ENCODE measurements around the gene ERI3. TPM values are rescaled to one million over a fixed set of nuclear protein-coding genes. Genes with fewer than 3 reads are reported as not detected.

The ERI3 gene
- total RNA-seq, 1 donor from 2014 or later: 72.7 TPM

DNA sequence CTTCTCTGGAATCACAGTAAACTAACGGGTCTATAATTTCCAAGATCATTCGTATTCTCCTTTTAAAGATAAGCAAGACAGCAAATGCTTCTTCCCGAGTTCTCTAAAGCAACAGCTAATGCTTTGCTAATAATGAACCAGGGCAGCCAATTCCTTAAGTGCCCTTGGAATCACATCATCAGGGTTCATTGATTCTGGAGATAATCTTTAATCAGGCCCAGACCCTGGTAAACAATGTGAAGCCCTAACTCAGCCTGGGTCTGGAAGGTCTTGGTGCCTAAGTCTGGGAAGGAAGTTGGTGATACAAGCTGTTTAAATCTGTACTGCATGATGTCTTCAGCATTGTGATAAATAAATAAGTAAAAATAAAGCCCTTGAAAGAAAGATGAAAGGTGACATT, 18.4 kb downstream of the ERI3 start:
- Mint-ChIP-seq H3K9me3 (peaks cover 4% of the 10 kb centered on the region), H3K36me3 (peaks cover 76% of the 10 kb centered on the region), H3K27me3 (no peaks in the 10 kb centered on the region), H3K27ac (no peak overlapping the region), H3K4me3 (no peak overlapping the region), H3K4me1 (ENCODE audit: unreplicated experiment) (peaks cover 18% of the 10 kb centered on the region)
- DNase-seq (ENCODE audit: extremely low spot score, unreplicated experiment): no peak
- no peak for TF ChIP-seq CTCF (conservative IDR thresholded peaks at IDR 0.05)

DNA sequence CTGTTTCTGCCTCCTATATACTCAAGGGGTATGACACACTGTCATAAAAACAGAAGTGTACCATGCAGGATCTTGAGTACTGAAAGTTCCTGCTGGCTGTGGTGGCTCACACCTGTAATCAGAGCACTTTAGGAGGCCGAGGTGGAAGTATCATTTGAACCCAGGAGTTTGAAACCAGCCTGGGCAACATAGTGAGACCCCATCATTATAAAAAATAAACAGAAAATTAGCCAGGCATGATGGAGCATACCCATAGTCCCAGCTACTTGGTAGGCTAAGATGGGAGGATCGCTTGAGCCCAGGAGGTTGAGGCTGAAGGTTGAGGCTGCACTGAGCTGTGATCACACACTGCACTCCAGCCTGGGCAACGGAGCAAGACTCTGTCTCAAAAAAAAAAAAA, 20.1 kb downstream of the ERI3 start:
- TF ChIP-seq CTCF (conservative IDR thresholded peaks at IDR 0.05): no peak
- no peak overlapping the region for H3K27ac Mint-ChIP-seq
- H3K4me3 Mint-ChIP-seq: no peak overlapping the region
- H3K36me3 Mint-ChIP-seq: peaks cover 78% of the 10 kb centered on the region
- no peaks in the 10 kb centered on the region for H3K27me3 Mint-ChIP-seq
- no peak for DNase-seq (ENCODE audit: extremely low spot score, unreplicated experiment)
- peaks cover 4% of the 10 kb centered on the region for H3K9me3 Mint-ChIP-seq
- peaks cover 29% of the 10 kb centered on the region for H3K4me1 Mint-ChIP-seq (ENCODE audit: unreplicated experiment)

- Mint-ChIP-seq H3K36me3 (peaks cover 73% of the 10 kb centered on the region), H3K4me1 (ENCODE audit: unreplicated experiment) (peaks cover 40% of the 10 kb centered on the region), H3K9me3 (peaks cover 2% of the 10 kb centered on the region), H3K27me3 (no peaks in the 10 kb centered on the region), H3K4me3 (no peak overlapping the region), H3K27ac (peak overlapping the region; percentile 21)
- no peak for TF ChIP-seq CTCF (conservative IDR thresholded peaks at IDR 0.05)
- no peak for DNase-seq (ENCODE audit: extremely low spot score, unreplicated experiment)
These were observed 21.7 kb downstream of the ERI3 start for GRCh38 chr1:44333376-44333775.

- Mint-ChIP-seq H3K4me1 (ENCODE audit: unreplicated experiment) (peaks cover 47% of the 10 kb centered on the region), H3K9me3 (no peaks in the 10 kb centered on the region), H3K36me3 (peaks cover 65% of the 10 kb centered on the region), H3K27me3 (no peaks in the 10 kb centered on the region), H3K27ac (no peak overlapping the region), H3K4me3 (no peak overlapping the region)
- no peak for TF ChIP-seq CTCF (conservative IDR thresholded peaks at IDR 0.05)
- no peak for DNase-seq (ENCODE audit: extremely low spot score, unreplicated experiment)
These were observed 22.6 kb downstream of the ERI3 start for GRCh38 chr1:44332505-44332904.

DNA sequence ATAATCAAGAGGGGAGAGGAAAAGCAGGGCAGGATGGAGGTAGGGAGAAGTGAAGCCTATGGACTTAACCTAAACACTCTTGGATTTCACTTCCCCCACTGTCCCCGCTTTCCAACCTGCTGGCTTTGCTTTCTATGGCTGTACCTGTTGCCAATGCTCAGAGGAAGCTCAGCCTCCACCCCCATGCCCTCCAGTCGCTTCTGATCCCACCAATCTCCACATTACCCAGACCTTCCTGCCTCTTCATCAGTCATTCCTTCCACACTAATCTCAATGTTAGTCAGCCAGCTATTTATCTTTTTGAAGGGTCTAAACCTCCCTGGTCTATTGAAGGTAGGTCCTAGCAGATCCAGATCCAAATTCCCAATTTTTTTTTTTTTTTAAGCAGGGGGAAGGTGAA, 24.1 kb downstream of the ERI3 start:
- no peak overlapping the region for H3K4me3 Mint-ChIP-seq
- peaks cover 51% of the 10 kb centered on the region for H3K36me3 Mint-ChIP-seq
- no peaks in the 10 kb centered on the region for H3K27me3 Mint-ChIP-seq
- no peaks in the 10 kb centered on the region for H3K9me3 Mint-ChIP-seq
- no peak overlapping the region for H3K27ac Mint-ChIP-seq
- peaks cover 60% of the 10 kb centered on the region for H3K4me1 Mint-ChIP-seq (ENCODE audit: unreplicated experiment)
- TF ChIP-seq CTCF (conservative IDR thresholded peaks at IDR 0.05): no peak
- DNase-seq (ENCODE audit: extremely low spot score, unreplicated experiment): no peak

Measured in type B pancreatic cell (in vitro differentiated cells).